HepG2 (cell line): ENCODE data around the gene CAP2. TPM values are rescaled to one million over a fixed set of nuclear protein-coding genes. Genes with fewer than 3 reads are reported as not detected.

Experiments
- ATAC-seq: fragments of 200-7000 bp; cut with Tn5 transposase; 3 replicates; pipeline ENCODE4 v1.9.1; 2020; ENCODE audit warnings: mild to moderate bottlenecking, moderate library complexity
- BruUV-seq: library from RNA; stranded (reverse); fragments of 400-500 nt; replicated peaks from 2 replicates; lab custom pipeline; 2021; lab: Mats Ljungman, UMichigan
- CTCF ChIA-PET: fragments of 300-600 bp; formaldehyde crosslinking; extraction: SDS; loops from one replicate; lab custom pipeline; 2021; ENCODE audit warnings: low total read pairs, inconsistent platforms, low intra/inter-chr PET ratio; lab: Yijun Ruan, JAX
- POLR2A ChIA-PET: fragments of 350-600 bp; sonication (Branson Sonifier 250); formaldehyde crosslinking; loops from one replicate; lab custom pipeline; 2020; ENCODE audit warnings: antibody characterized with exemption, inconsistent platforms; lab: Yijun Ruan, JAX
- DNase-seq: peaks from one replicate; pipeline ENCODE4 v3.0.0-alpha.2; 2015; ENCODE audit warnings: low spot score
- FAIRE-seq: peaks from 3 replicates; lab custom pipeline; 2011; peaks lifted over from hg19 to GRCh38; lab: Jason Lieb, UNC
- H2AFZ ChIP-seq: one replicate; pipeline ENCODE4 v1.6.1; 2011; ENCODE audit warnings: low read length, inconsistent platforms
- H3K27ac ChIP-seq: fragments of 300-600 bp; 3 replicates; pipeline ENCODE4 v1.8.0; 2011; ENCODE audit warnings: mixed run types, mild to moderate bottlenecking, mixed read lengths, low read length, inconsistent platforms; ENCODE audit not compliant: insufficient read depth; ENCODE audit errors: extremely low read length
- H3K27me3 ChIP-seq, 2 experiments: fragments of 200-600 bp in 1 of 2; 2 replicates in 1 of 2; 3 replicates in 1 of 2; pipeline versions ENCODE4 v1.6.0 to v1.8.0; 2011; ENCODE audit warnings: low read length in 2 of 2, mild to moderate bottlenecking in 2 of 2, moderate library complexity in 2 of 2, inconsistent platforms in 1 of 2; ENCODE audit not compliant: insufficient read depth in 2 of 2, control insufficient read depth in 1 of 2
- H3K36me3 ChIP-seq, 2 experiments: fragments of 200-600 bp in 1 of 2; replicated peaks in 1 of 2; 2 replicates in 1 of 2; 3 replicates in 1 of 2; pipeline versions ENCODE4 v1.5.1 to v1.8.0; 2011; ENCODE audit warnings: low read length in 2 of 2, inconsistent platforms in 1 of 2; ENCODE audit not compliant: insufficient read depth in 2 of 2, control insufficient read depth in 1 of 2
- H3K4me1 ChIP-seq: 2 replicates; pipeline ENCODE4 v1.5.1; 2012; ENCODE audit warnings: low read length, inconsistent platforms; ENCODE audit not compliant: insufficient read depth
- H3K4me2 ChIP-seq: 2 replicates; pipeline ENCODE4 v1.6.0; 2011; ENCODE audit warnings: low read depth, low read length, inconsistent platforms
- H3K4me3 ChIP-seq, 3 experiments: fragments of 200-600 bp in 1 of 3; sonication (generic), shearing (Covaris generic) in 1 of 3; replicated peaks in 1 of 3; 2 replicates each; pipeline ENCODE4 v1.5.1; 2011 to 2016; ENCODE audit warnings: low read length in 3 of 3, inconsistent platforms in 2 of 3, low read depth in 2 of 3, mild to moderate bottlenecking in 2 of 3, control low read depth in 1 of 3, mixed read lengths in 1 of 3; ENCODE audit not compliant: insufficient read depth in 1 of 3
- H3K79me2 ChIP-seq: one replicate; pipeline ENCODE4 v1.6.1; 2011; ENCODE audit warnings: low read length, inconsistent platforms; ENCODE audit not compliant: insufficient read depth
- H3K9ac ChIP-seq: 2 replicates; pipeline ENCODE4 v1.6.0; 2011; ENCODE audit warnings: mild to moderate bottlenecking, low read depth, low read length, inconsistent platforms; ENCODE audit not compliant: insufficient read depth
- H3K9me3 ChIP-seq: 2 replicates; pipeline ENCODE4 v1.5.1; 2012; ENCODE audit warnings: mild to moderate bottlenecking, low read length
- H4K20me1 ChIP-seq: 2 replicates; pipeline ENCODE4 v1.6.0; 2011; ENCODE audit warnings: inconsistent platforms, mild to moderate bottlenecking, low read length, moderate library complexity; ENCODE audit not compliant: insufficient read depth
- AFF4 ChIP-seq: sonication (generic); formaldehyde crosslinking; IDR thresholded peaks from 2 replicates; pipeline ENCODE4 v1.4.0; 2020; ENCODE audit warnings: missing genetic modification reagents
- AGO1 ChIP-seq: fragments of 200-400 bp; formaldehyde crosslinking; IDR thresholded peaks from 2 replicates; pipeline ENCODE4 v1.6.1; 2017; ENCODE audit warnings: mild to moderate bottlenecking, low read depth, low read length, moderate library complexity; ENCODE audit not compliant: poor library complexity, severe bottlenecking
- DNMT3B ChIP-seq: conservative IDR thresholded peaks from 2 replicates; pipeline ENCODE4 v1.6.1; 2016; ENCODE audit warnings: missing biosample characterization, control low read depth
- MLXIP ChIP-seq: sonication (generic); formaldehyde crosslinking; IDR thresholded peaks from 2 replicates; pipeline ENCODE4 v1.9.0; 2021; ENCODE audit warnings: missing genetic modification reagents, borderline replicate concordance
- NFKB2 ChIP-seq: sonication (generic); formaldehyde crosslinking; IDR thresholded peaks from 2 replicates; pipeline ENCODE4 v1.4.0; 2020; ENCODE audit warnings: missing genetic modification reagents, borderline replicate concordance
- PTBP1 ChIP-seq: fragments of 200-400 bp; formaldehyde crosslinking; IDR thresholded peaks from 2 replicates; pipeline ENCODE4 v1.6.1; 2018; ENCODE audit warnings: low read length, low read depth; ENCODE audit not compliant: poor library complexity, severe bottlenecking
- RFXAP ChIP-seq: sonication (generic); formaldehyde crosslinking; IDR thresholded peaks from 2 replicates; pipeline ENCODE4 v1.4.0; 2020; ENCODE audit warnings: missing genetic modification reagents, borderline replicate concordance
- SMAD9 ChIP-seq: sonication (generic); formaldehyde crosslinking; IDR thresholded peaks from 2 replicates; pipeline ENCODE4 v1.5.1; 2020; ENCODE audit warnings: mild to moderate bottlenecking, missing genetic modification reagents
- SOX13 ChIP-seq, 3 experiments: fragments of 450-650 bp in 1 of 3; sonication (generic) in 1 of 3; formaldehyde crosslinking in 1 of 3; IDR thresholded peaks in 2 of 3; conservative IDR thresholded peaks in 1 of 3; 2 replicates each; pipeline versions ENCODE4 v1.5.0 to v1.6.1; 2016 to 2020; ENCODE audit warnings: antibody characterized with exemption in 1 of 3, mild to moderate bottlenecking in 1 of 3, missing compliant biosample characterization in 1 of 3, missing genetic modification reagents in 1 of 3, moderate library complexity in 1 of 3
- ZNF276 ChIP-seq: sonication (generic); formaldehyde crosslinking; IDR thresholded peaks from 2 replicates; pipeline ENCODE4 v1.4.0; 2020; ENCODE audit warnings: mild to moderate bottlenecking, low read depth, missing genetic modification reagents
- ZNF44 ChIP-seq: sonication (generic); formaldehyde crosslinking; IDR thresholded peaks from 2 replicates; pipeline ENCODE4 v1.5.1; 2020; ENCODE audit warnings: mild to moderate bottlenecking, missing genetic modification reagents
- ZNF782 ChIP-seq: sonication (generic); formaldehyde crosslinking; IDR thresholded peaks from 2 replicates; pipeline ENCODE4 v1.4.0; 2020; ENCODE audit warnings: missing genetic modification reagents, mild to moderate bottlenecking, borderline replicate concordance
- WGBS: methylation state at CpG from one replicate; pipeline ENCODE4 v1.1.6; 2017; ENCODE audit warnings: low lambda C conversion rate; 5-methylcytosine and 5-hydroxymethylcytosine counted together
- in situ Hi-C: cut with HindIII; loops from 2 replicates; pipeline ENCODE4 v1.10.0; 2017; ENCODE audit warnings: low pct_unique_long_range_greater_than_20kb; ENCODE audit not compliant: extremely low pct_ligation_motif_present
- intact Hi-C: fragments of 100-400 bp; cut with micrococcal nuclease; formaldehyde crosslinking; loops from one replicate; pipeline ENCODE4 v1.10.0; 2022; ENCODE audit not compliant: unreplicated experiment
- polyA plus RNA-seq, 8 experiments: library from polyadenylated mRNA; depleted of rRNA in 3 of 8; stranded (reverse) in 7 of 8; unstranded in 1 of 8; fragments of >200 nt; fragmentation: Illumina TruSeq in 4 of 8; extraction: Trizol in 4 of 8; gene quantifications; 2 replicates each; pipeline versions ENCODE4 v1.2.1 to v1.2.3, GENCODE V29; 2011 to 2016; ENCODE audit warnings: low read depth in 4 of 8, missing spikeins in 1 of 8, mixed read lengths in 1 of 8; ENCODE audit not compliant: insufficient read depth in 1 of 8
- total RNA-seq, 5 experiments: library from RNA; depleted of rRNA; stranded (reverse); fragments of >200 nt; fragmentation: Illumina TruSeq; extraction: Trizol; gene quantifications; 2 replicates each; pipeline ENCODE4 v1.2.3, GENCODE V29; 2016; ENCODE audit warnings: low read depth in 1 of 5

Gene CAP2
- total and polyA plus RNA-seq, 2 of the 13 experiments (the other 11 are each of a cell fraction or from before 2014, with no cell fraction given) = 7.9 to 53.1 TPM

GRCh38 chr6:17454316-17455005 is 61.1 kb downstream of the CAP2 start:
- no peak overlapping the region for H3K4me3 ChIP-seq
- H4K20me1 ChIP-seq = no peaks in the 10 kb centered on the region
- H3K9me3 ChIP-seq = no peaks in the 10 kb centered on the region
- in situ Hi-C loops (no loop called here), intact Hi-C loops (no loop called here)
- no peak overlapping the region for H3K4me2 ChIP-seq
- BruUV-seq = no TSS peak
- FAIRE-seq (no peak), DNase-seq (no peak), ATAC-seq (no peak)
- H3K27ac ChIP-seq = no peak overlapping the region
- ChIA-PET CTCF (no interaction called here), POLR2A (no interaction called here)
- 96% methylated on average over 7 of the region's 7 CpGs for WGBS
- H3K27me3 ChIP-seq = no peaks in the 10 kb centered on the region
- peaks cover 5% of the 10 kb centered on the region; the same call in 1 of the 2 replicates for H3K4me1 ChIP-seq
- H2AFZ ChIP-seq = no peak overlapping the region
- H3K9ac ChIP-seq = no peak overlapping the region
- no peaks in the 10 kb centered on the region for H3K36me3 ChIP-seq
- H3K79me2 ChIP-seq = no peaks in the 10 kb centered on the region
- TF ChIP-seq ZNF44 (no peak), ZNF276 (no peak), AFF4 (CRISPR knock-in tag) (no peak), ZNF782 (CRISPR knock-in tag) (no peak), DNMT3B (CRISPR knock-in tag) (no peak), RFXAP (CRISPR knock-in tag) (no peak), SOX13 (IDR thresholded peaks at IDR 0.05) (no peak), SOX13 (CRISPR knock-in tag; conservative IDR thresholded peaks at IDR 0.05 in 1 of 2, IDR thresholded peaks at IDR 0.05 in 1 of 2) (no peak), PTBP1 (no peak), NFKB2 (CRISPR knock-in tag) (no peak), SMAD9 (CRISPR knock-in tag) (no peak), MLXIP (CRISPR knock-in tag) (no peak), AGO1 (no peak)
